Muscle of leg (tissue), 11 donors: ENCODE results near the gene PTPRN2. TPM values are rescaled to one million over a fixed set of nuclear protein-coding genes. Genes with fewer than 3 reads are reported as not detected.
"Not testable (repeated sequence)": the region's sequence is repeated elsewhere in the genome, so short reads cannot be mapped to it uniquely, and the experiment has no call there.

Experiments
- DNase-seq: peaks from one replicate; pipeline ENCODE4 v3.0.0; 2013
- H3K27ac ChIP-seq: one replicate; pipeline ENCODE4 v1.5.1; 2013; ENCODE audit warnings: mild to moderate bottlenecking, low read length, control low read depth
- H3K27me3 ChIP-seq: one replicate; pipeline ENCODE4 v1.6.1; 2013; ENCODE audit warnings: low read length; ENCODE audit not compliant: control insufficient read depth, insufficient read depth
- H3K36me3 ChIP-seq: one replicate; pipeline ENCODE4 v1.6.1; 2013; ENCODE audit warnings: low read length; ENCODE audit not compliant: control insufficient read depth, insufficient read depth
- H3K4me1 ChIP-seq: one replicate; pipeline ENCODE4 v1.6.1; 2013; ENCODE audit warnings: low read length; ENCODE audit not compliant: control insufficient read depth, insufficient read depth
- H3K4me3 ChIP-seq: one replicate; pipeline ENCODE4 v1.5.1; 2013; ENCODE audit warnings: low read length, control low read depth
- H3K9me3 ChIP-seq: replicated peaks from 2 replicates; pipeline ENCODE4 v1.6.1; 2013; ENCODE audit warnings: low read depth, low read length; ENCODE audit not compliant: control insufficient read depth
- WGBS: methylation state at CpG from one replicate; pipeline ENCODE4 v1.1.5; 2013; ENCODE audit warnings: missing lambda C conversion rate; ENCODE audit not compliant: insufficient coverage; 5-methylcytosine and 5-hydroxymethylcytosine counted together
- polyA plus RNA-seq, 8 donors: library from polyadenylated mRNA; unstranded; fragments of 120-200 nt; gene quantifications; one replicate each; pipeline versions ENCODE4 v1.2.1 to v1.2.3, GENCODE V29; 2013; ENCODE audit warnings: inconsistent platforms in 1 of 8, low replicate concordance in 1 of 8; ENCODE audit not compliant: insufficient read length in 8 of 8, insufficient read depth in 1 of 8
- total RNA-seq: library from RNA; stranded (reverse); fragments of 120-200 nt; gene quantifications from one replicate; pipeline ENCODE4 v1.2.4, GENCODE V29; 2013

PTPRN2 gene
- total and polyA plus RNA-seq, 9 donors, result 1.4 to 2.9 (median 2.3) TPM

DNA sequence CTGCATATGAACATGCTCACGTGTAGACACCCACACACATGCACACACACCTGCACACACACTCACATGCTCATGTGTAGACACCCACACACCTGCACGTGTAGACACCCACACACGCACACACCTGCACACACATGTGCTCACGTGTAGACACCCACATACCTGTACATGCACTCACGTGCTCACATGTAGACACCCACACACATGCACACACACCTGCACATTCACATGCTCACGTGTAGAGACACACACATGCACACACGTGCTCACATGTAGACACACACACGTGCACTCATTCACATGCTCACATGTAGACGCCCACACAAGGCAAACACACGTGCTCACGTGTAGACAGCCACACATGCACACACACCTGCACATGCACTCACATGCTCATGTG, 275.8 kb downstream of the PTPRN2 start:
- no peaks in the 10 kb centered on the region for H3K27me3 ChIP-seq

DNA sequence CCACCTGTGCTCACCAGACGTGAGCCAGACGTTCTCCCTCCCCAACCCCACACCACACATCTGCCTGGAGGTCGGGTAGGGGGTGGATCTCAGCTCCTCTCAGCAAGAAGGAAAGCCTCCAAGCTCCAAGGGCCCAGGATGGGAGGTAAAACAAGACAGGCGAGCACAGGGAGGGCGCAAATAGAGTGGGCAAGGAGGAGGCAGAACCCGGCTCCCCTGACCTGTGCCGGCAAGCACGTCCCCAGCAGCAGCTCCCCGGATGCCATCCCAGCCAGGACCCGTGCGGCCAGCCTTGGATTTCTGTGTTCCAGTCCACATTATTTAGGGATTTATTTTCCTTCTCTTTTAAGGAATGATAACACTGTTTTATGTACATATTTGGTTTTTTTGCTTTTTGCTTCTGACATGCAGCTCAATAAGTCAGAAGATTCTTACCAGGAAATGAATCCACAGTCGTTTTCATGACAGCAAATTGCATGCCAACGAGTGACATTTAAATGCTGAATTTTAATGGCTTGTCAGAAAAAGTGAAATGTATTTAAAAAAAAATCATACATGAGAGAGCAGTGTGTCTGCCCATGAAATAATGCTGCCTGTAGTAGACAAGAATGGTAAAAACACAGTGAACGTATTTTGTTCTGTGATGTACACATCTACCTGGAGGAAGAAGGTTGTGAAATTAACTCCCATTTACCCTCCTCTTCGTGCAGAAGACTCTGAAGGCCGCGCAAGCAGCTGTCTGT, 276.5 kb downstream of the PTPRN2 start:
- Histone ChIP-seq H3K36me3 (no peaks in the 10 kb centered on the region), H3K27me3 (no peaks in the 10 kb centered on the region), H3K4me3 (no peak overlapping the region), H3K9me3 (peaks cover 40% of the 10 kb centered on the region), H3K27ac (no peak overlapping the region), H3K4me1 (no peaks in the 10 kb centered on the region)
- 89% methylated on average over 9 of the region's 17 CpGs for whole genome bisulfite sequencing
- DNase-seq, result no peak

More for the DNA sequence above, 275.8 kb downstream of the PTPRN2 start:
- DNase-seq, result no peak
- Histone ChIP-seq H3K27ac (no peak overlapping the region), H3K4me1 (no peaks in the 10 kb centered on the region), H3K4me3 (no peak overlapping the region), H3K9me3 (peaks cover 40% of the 10 kb centered on the region), H3K36me3 (no peaks in the 10 kb centered on the region)
- WGBS, result 75% methylated on average over 11 of the region's 11 CpGs

DNA sequence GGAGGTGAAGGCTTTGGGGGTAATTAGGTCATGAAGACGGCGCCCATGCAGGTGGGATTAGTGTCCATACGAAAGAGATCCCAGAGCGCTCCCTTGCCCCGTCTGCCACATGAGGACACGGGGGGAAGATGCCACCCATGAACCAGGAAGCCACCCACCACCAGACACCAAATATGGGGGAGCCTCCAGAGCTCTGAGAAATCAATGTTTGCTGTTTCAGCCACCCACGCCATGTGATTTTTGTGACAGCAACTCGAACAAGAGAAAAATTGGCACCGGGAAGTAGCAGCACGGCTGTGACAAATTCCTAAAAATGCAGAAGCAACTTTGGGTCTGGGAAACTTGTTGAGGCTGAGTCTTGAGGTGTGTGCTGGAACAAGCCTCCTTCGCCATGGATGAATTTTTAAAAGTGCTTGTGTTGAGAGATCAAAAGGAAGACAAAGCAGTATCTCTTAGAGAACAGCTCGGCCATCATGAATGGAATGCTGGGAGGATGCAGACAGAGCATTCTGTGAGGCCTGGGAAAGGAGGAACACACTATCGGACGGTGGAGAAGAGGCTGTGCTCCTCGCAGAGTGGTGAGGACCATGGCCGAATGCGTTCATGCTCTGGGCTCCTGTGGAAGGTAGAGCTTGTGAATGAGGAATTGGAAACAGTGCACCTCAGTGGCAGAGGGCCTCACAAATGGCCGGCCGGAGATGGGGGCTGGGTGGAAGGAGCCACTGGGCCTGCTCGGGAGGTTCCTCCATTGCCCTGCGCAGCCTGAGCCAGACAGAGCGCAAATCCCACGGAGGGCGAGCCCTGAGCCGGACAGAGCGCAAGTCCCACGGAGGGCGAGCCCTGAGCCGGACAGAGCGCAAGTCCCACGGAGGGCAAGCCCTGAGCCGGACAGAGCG, 277.5 kb downstream of the PTPRN2 start:
- no peaks in the 10 kb centered on the region for H3K27me3 ChIP-seq
- H3K4me1 ChIP-seq, result no peaks in the 10 kb centered on the region
- no peak for DNase-seq
- H3K36me3 ChIP-seq, result no peaks in the 10 kb centered on the region
- peaks cover 33% of the 10 kb centered on the region for H3K9me3 ChIP-seq
- H3K27ac ChIP-seq, result no peak overlapping the region
- 94% methylated on average over 14 of the region's 33 CpGs for WGBS
- no peak overlapping the region for H3K4me3 ChIP-seq

DNA sequence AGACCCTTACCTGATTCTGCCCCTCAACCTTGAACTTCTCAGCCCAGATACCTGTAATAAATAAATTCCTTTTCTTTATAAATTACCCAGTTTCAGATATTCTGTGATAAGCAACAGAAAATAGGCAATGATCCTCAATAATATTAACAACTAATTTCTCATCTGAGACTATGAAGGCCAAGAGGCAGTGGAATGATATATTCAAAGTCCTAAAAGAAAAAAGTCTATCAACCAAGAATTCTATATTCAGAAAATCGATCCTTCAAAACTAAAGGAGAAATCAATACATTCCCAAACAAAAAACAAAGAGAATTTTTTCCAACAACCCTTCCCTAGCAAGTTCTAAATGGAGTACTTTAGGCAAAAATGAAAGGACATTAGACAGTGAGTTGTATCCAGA, 279.6 kb downstream of the PTPRN2 start:
- no peaks in the 10 kb centered on the region for H3K27me3 ChIP-seq
- H3K4me3 ChIP-seq, result no peak overlapping the region
- no peaks in the 10 kb centered on the region for H3K36me3 ChIP-seq
- WGBS, result no CpG with 5 or more reads among the region's 1 CpG
- no peak for DNase-seq
- H3K27ac ChIP-seq, result no peak overlapping the region
- peaks cover 21% of the 10 kb centered on the region for H3K9me3 ChIP-seq
- H3K4me1 ChIP-seq, result no peaks in the 10 kb centered on the region

DNA sequence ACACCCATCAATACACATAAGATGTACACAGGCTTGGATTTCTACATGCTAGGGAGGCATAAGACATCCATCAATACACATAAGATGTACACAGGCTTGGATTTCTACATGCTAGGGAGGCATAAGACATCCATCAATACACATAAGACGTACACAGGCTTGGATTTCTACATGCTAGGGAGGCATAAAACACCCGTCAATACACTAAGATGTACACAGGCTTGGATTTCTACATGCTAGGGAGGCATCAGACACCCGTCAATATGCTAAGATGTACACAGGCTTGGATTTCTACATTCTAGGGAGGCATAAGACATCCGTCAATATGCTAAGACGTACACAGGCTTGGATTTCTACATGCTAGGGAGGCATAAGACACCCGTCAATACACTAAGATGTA, 283.6 kb downstream of the PTPRN2 start:
- H3K9me3 ChIP-seq, result peaks cover 11% of the 10 kb centered on the region
- H3K27ac ChIP-seq, H3K36me3 ChIP-seq, H3K4me3 ChIP-seq, H3K27me3 ChIP-seq, H3K4me1 ChIP-seq, DNase-seq: not testable (repeated sequence)
- 83% methylated on average over 4 of the region's 6 CpGs for WGBS

DNA sequence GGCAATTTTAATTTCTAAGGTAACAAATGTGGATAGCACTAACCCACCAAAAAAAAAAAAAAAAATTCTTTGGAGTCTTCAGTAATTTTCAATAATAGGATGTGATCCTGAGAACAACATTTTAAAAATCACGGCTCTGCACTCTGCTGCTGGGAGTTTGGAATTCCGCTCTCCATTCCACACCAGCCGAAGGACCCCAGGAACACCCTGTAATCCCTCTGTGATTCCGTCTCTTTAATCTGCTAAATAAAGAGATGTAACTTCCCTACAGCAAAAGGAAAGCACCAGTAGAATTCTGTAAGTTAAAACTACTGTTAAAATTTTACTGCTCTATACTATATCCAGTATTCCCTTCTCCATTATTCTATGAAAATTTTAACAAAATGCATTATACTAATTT, 284.5 kb downstream of the PTPRN2 start:
- H3K4me3 ChIP-seq, result no peak overlapping the region
- H3K27ac ChIP-seq, result no peak overlapping the region
- no peaks in the 10 kb centered on the region for H3K4me1 ChIP-seq
- WGBS, result no CpG with 5 or more reads among the region's 4 CpGs
- H3K9me3 ChIP-seq, result peaks cover 9% of the 10 kb centered on the region
- no peaks in the 10 kb centered on the region for H3K27me3 ChIP-seq
- no peak for DNase-seq
- no peaks in the 10 kb centered on the region for H3K36me3 ChIP-seq

DNA sequence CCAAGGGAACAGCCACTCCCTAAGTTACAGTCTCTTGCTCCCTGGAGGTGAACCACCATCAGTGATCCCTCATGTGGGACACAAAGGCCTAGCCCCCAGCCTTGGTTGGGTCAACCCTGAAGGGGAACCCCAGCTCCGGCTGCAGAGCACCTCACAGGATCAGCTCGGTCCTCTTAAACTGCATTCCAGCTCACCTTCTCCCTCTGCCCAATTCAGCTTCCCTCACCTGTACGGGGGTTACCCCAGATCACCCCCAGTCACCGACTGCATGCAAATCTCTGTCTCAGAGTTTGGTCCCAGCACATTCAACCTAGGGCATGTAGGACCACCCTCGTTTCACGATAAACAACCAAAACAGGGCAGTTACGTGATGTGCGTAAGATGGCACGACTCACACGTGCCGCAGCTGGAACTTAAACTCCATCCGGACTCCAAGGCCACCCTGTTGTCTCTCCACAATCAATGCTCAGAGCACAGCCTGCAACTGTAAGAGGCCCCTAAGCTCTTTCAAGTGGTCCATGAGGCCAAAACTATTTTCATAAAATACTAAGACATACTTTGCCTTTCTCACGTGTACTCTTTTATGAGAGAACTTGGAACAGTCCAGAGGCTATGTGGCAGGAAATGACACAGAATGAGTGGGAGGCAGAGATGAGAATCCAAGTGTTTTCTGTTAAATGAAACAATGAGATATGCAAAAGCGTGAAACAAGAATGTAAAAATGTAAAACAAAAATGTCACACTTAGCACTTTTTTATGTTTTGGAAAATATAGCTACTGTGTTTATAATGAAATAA, 285.2 kb downstream of the PTPRN2 start:
- H3K27ac ChIP-seq, result no peak overlapping the region
- 95% methylated on average over 12 of the region's 14 CpGs for WGBS
- H3K4me1 ChIP-seq, result no peaks in the 10 kb centered on the region
- no peaks in the 10 kb centered on the region for H3K36me3 ChIP-seq
- no peaks in the 10 kb centered on the region for H3K27me3 ChIP-seq
- H3K9me3 ChIP-seq, result peaks cover 3% of the 10 kb centered on the region
- no peak for DNase-seq
- no peak overlapping the region for H3K4me3 ChIP-seq

DNA sequence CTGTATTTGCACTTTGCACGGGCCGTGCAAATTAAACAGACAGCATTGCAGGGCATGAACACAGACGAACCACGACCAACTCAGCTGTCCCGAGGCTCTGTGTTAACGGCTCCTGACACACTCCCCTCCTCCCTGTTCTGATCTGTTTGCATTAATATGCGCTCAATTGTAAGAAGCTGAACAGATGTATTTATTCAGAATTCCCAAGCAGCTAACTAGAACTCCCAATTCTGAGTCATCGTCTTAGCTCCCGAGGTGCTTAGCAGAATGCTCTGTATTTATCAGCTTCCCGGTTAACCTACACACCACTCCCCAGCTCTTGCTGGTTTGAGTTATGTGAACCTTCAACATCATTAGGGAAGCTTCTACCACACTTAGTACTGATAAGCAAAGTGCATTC, 286.4 kb downstream of the PTPRN2 start:
- no peaks in the 10 kb centered on the region for H3K27me3 ChIP-seq

DNA sequence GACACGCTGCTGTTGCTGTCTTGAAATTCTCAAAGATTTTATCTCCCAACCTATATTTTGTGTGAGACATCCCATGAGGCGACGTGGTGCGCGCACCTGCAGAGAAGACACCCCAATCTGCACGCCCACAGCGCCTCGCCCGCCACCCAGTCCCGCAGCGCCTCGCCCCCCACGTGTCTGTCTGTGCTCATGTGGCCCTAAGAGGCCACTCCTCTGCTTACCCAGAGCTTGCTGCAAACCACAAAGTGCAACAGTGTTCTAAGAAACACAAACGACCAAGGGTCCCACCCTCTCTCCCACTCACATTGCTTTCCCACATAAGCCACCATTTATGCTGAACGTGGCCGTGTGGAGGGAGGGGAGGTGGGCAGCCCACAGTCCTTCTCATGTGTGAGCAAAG, 287.2 kb downstream of the PTPRN2 start:
- Histone ChIP-seq H3K9me3 (peaks cover 2% of the 10 kb centered on the region), H3K27me3 (no peaks in the 10 kb centered on the region), H3K36me3 (no peaks in the 10 kb centered on the region), H3K27ac (no peak overlapping the region), H3K4me3 (no peak overlapping the region), H3K4me1 (no peaks in the 10 kb centered on the region)
- 93% methylated on average over 6 of the region's 16 CpGs for WGBS
- DNase-seq, result no peak

More for the DNA sequence above, 286.4 kb downstream of the PTPRN2 start:
- no peaks in the 10 kb centered on the region for H3K9me3 ChIP-seq
- H3K36me3 ChIP-seq, result no peaks in the 10 kb centered on the region
- no peak overlapping the region for H3K4me3 ChIP-seq
- DNase-seq, result no peak
- no peak overlapping the region for H3K27ac ChIP-seq
- 65% methylated on average over 8 of the region's 10 CpGs for WGBS
- H3K4me1 ChIP-seq, result no peaks in the 10 kb centered on the region

DNA sequence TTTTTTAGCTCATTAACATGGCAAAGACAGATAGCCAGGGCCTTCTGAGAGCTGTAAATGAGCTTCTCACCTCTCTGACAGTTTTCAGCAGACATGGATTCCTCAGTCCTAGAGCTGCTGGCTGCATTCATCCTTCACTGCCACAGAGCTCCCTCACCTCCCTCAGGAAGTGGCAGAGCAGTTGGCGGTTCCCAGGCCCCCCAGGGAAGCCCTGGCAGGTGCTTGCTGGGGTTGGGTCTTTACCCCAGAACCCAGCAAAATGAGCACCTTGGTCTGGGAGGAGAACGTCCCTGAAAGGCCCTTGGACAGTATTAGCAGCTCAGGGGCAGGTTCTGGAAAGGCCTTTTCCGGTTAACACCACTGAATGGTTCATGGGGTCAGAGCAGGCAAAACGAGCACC, 288.0 kb downstream of the PTPRN2 start:
- 80% methylated on average over 1 of the region's 4 CpGs for WGBS
- H3K9me3 ChIP-seq, result peaks cover 2% of the 10 kb centered on the region
- no peak overlapping the region for H3K27ac ChIP-seq
- H3K36me3 ChIP-seq, result no peaks in the 10 kb centered on the region
- H3K27me3 ChIP-seq, result no peaks in the 10 kb centered on the region
- no peak overlapping the region for H3K4me3 ChIP-seq
- no peaks in the 10 kb centered on the region for H3K4me1 ChIP-seq
- DNase-seq, result no peak
